Measurements from ENCODE around the gene SETD7.

DNA sequence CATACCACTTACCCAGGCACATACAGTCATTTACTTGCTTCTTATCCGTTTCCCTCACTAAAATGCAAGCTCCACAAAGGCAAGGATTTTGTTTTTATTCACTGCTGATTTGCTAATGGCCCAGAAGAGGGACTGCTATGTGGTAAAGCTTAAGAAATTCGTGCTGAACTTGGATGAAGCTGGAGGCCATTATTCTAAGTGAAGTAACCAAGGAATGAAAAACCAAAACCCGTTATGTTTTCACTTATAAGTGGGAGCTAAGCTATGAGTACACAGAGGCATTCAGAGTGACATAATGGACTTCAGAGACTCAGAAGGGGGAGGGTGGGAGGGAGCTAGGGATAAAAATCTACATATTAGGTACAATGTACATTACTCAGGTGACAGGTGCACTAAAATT is 54.9 kb downstream of the SETD7 start:
- TF ChIP-seq, protein P1, sequence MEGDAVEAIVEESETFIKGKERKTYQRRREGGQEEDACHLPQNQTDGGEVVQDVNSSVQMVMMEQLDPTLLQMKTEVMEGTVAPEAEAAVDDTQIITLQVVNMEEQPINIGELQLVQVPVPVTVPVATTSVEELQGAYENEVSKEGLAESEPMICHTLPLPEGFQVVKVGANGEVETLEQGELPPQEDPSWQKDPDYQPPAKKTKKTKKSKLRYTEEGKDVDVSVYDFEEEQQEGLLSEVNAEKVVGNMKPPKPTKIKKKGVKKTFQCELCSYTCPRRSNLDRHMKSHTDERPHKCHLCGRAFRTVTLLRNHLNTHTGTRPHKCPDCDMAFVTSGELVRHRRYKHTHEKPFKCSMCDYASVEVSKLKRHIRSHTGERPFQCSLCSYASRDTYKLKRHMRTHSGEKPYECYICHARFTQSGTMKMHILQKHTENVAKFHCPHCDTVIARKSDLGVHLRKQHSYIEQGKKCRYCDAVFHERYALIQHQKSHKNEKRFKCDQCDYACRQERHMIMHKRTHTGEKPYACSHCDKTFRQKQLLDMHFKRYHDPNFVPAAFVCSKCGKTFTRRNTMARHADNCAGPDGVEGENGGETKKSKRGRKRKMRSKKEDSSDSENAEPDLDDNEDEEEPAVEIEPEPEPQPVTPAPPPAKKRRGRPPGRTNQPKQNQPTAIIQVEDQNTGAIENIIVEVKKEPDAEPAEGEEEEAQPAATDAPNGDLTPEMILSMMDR (IDR thresholded peaks at IDR 0.05): no peak
- TF ChIP-seq POLR2AphosphoS5 (IDR thresholded peaks at IDR 0.05) (no peak), EP300 (IDR thresholded peaks at IDR 0.05) (no peak), POLR2A (IDR thresholded peaks at IDR 0.05) (no peak)

Measured in stomach (tissue), 4 donors.